ENCODE measurements around the gene ERMARD.
"Not testable (repeated sequence)": the region's sequence is repeated elsewhere in the genome, so short reads cannot be mapped to it uniquely, and the experiment has no call there.

- not testable (repeated sequence) for TF ChIP-seq POLR2AphosphoS5 (IDR thresholded peaks at IDR 0.05)
- TF ChIP-seq, protein P1, sequence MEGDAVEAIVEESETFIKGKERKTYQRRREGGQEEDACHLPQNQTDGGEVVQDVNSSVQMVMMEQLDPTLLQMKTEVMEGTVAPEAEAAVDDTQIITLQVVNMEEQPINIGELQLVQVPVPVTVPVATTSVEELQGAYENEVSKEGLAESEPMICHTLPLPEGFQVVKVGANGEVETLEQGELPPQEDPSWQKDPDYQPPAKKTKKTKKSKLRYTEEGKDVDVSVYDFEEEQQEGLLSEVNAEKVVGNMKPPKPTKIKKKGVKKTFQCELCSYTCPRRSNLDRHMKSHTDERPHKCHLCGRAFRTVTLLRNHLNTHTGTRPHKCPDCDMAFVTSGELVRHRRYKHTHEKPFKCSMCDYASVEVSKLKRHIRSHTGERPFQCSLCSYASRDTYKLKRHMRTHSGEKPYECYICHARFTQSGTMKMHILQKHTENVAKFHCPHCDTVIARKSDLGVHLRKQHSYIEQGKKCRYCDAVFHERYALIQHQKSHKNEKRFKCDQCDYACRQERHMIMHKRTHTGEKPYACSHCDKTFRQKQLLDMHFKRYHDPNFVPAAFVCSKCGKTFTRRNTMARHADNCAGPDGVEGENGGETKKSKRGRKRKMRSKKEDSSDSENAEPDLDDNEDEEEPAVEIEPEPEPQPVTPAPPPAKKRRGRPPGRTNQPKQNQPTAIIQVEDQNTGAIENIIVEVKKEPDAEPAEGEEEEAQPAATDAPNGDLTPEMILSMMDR (IDR thresholded peaks at IDR 0.05), result not testable (repeated sequence)
Observed at GRCh38 chr6:169765789-169766188, 14.4 kb downstream of the ERMARD start.
